OCI-LY7 (cell line): Measurements from ENCODE around the gene PTGER4.

Source experiments
- EZH2phosphoT487 ChIP-seq: fragments of 200-600 bp; sonication (generic); IDR thresholded peaks from 2 replicates; pipeline ENCODE4 v1.6.1; 2018; ENCODE audit warnings: low read depth, borderline replicate concordance, mild to moderate bottlenecking, mixed run types, antibody characterized with exemption, low read length, moderate library complexity, mixed read lengths
- TF ChIP-seq, protein P1 (sequence below): fragments of 200-600 bp; sonication (generic); conservative IDR thresholded peaks from 2 replicates; pipeline ENCODE4 v1.5.1; 2014; ENCODE audit warnings: mild to moderate bottlenecking, antibody characterized with exemption, low read length, moderate library complexity, mixed read lengths

DNA sequence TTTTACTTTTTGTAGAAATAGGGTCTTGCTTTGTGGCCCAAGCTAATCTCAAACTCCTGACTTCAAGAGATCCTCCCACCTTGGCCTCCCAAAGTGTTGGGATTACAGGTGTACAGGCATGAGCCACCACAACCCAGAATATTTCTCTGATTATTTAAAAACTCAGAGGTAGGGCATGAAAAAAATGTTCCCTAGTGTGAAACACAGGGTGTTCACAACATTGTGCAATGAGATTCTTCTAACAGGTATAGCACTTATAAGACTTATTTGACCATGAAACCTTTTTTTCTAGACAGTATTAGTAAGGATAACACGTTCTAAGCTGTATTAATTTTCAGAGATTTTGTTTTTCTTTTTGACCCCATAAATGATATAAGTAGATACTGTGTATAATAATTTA, 13.1 kb upstream of the PTGER4 start:
- TF ChIP-seq, protein P1, sequence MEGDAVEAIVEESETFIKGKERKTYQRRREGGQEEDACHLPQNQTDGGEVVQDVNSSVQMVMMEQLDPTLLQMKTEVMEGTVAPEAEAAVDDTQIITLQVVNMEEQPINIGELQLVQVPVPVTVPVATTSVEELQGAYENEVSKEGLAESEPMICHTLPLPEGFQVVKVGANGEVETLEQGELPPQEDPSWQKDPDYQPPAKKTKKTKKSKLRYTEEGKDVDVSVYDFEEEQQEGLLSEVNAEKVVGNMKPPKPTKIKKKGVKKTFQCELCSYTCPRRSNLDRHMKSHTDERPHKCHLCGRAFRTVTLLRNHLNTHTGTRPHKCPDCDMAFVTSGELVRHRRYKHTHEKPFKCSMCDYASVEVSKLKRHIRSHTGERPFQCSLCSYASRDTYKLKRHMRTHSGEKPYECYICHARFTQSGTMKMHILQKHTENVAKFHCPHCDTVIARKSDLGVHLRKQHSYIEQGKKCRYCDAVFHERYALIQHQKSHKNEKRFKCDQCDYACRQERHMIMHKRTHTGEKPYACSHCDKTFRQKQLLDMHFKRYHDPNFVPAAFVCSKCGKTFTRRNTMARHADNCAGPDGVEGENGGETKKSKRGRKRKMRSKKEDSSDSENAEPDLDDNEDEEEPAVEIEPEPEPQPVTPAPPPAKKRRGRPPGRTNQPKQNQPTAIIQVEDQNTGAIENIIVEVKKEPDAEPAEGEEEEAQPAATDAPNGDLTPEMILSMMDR = no peak
- TF ChIP-seq EZH2phosphoT487 = no peak
